Measurements from ENCODE around the gene RXFP1. TPM values are rescaled to one million over a fixed set of nuclear protein-coding genes. Genes with fewer than 3 reads are reported as not detected.

Gene RXFP1
- total RNA-seq, 1 experiment from 2014 or later: 0.48 TPM

DNA sequence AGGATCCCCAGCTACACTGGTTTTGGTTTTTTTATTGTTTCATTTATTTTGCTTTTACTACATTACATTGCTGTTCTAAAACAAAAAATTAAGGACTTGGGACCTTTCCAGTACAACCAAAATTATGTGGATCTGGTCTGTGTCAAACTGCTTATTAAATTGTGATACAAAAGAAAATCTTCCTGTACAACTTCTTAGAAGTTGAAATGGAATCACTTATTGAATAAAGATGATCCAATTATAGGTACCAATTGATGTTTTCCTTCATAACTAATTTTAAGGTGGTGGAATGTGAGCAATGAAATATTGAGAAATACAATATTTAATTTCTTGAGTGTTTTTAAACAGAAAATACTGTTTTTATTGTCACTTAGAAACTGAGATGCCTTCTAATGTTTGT is 82.7 kb downstream of the RXFP1 start:
- Mint-ChIP-seq H3K4me1 (0 out of 2 replicates have a peak, but pooled peaks cover 4% of the 10 kb centered on the region), H3K27me3 (ENCODE audit: low read depth) (no peaks in the 10 kb centered on the region), H3K36me3 (no peaks in the 10 kb centered on the region), H3K27ac (no peak overlapping the region), H3K4me3 (no peak overlapping the region), H3K9me3 (no peaks in the 10 kb centered on the region)
- ChIA-PET POLR2A (no interaction called here), CTCF (no interaction called here)
- DNase-seq (ENCODE audit: low spot score) (no peak), ATAC-seq (no peak)
- TF ChIP-seq, protein P1, sequence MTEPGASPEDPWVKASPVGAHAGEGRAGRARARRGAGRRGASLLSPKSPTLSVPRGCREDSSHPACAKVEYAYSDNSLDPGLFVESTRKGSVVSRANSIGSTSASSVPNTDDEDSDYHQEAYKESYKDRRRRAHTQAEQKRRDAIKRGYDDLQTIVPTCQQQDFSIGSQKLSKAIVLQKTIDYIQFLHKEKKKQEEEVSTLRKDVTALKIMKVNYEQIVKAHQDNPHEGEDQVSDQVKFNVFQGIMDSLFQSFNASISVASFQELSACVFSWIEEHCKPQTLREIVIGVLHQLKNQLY (CRISPR knock-in tag; IDR thresholded peaks at IDR 0.05): no peak
- TF ChIP-seq ZNF416 (CRISPR knock-in tag; IDR thresholded peaks at IDR 0.05) (no peak), JUN (CRISPR knock-in tag; IDR thresholded peaks at IDR 0.05) (no peak), ZNF219 (CRISPR knock-in tag; IDR thresholded peaks at IDR 0.05; ENCODE audit: borderline replicate concordance) (no peak), FOXP1 (CRISPR knock-in tag; IDR thresholded peaks at IDR 0.05; ENCODE audit: borderline replicate concordance) (no peak), ZNF671 (CRISPR knock-in tag; IDR thresholded peaks at IDR 0.05) (no peak), CREM (CRISPR knock-in tag; IDR thresholded peaks at IDR 0.05) (no peak), GRHL2 (CRISPR knock-in tag; IDR thresholded peaks at IDR 0.05; ENCODE audit: insufficient replicate concordance, severe bottlenecking) (no peak), FOXJ3 (CRISPR knock-in tag; IDR thresholded peaks at IDR 0.05; ENCODE audit: borderline replicate concordance) (no peak)
- TF ChIP-seq, protein P2, sequence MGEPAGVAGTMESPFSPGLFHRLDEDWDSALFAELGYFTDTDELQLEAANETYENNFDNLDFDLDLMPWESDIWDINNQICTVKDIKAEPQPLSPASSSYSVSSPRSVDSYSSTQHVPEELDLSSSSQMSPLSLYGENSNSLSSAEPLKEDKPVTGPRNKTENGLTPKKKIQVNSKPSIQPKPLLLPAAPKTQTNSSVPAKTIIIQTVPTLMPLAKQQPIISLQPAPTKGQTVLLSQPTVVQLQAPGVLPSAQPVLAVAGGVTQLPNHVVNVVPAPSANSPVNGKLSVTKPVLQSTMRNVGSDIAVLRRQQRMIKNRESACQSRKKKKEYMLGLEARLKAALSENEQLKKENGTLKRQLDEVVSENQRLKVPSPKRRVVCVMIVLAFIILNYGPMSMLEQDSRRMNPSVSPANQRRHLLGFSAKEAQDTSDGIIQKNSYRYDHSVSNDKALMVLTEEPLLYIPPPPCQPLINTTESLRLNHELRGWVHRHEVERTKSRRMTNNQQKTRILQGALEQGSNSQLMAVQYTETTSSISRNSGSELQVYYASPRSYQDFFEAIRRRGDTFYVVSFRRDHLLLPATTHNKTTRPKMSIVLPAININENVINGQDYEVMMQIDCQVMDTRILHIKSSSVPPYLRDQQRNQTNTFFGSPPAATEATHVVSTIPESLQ (CRISPR knock-in tag; IDR thresholded peaks at IDR 0.05): no peak
- TF ChIP-seq, protein P3, sequence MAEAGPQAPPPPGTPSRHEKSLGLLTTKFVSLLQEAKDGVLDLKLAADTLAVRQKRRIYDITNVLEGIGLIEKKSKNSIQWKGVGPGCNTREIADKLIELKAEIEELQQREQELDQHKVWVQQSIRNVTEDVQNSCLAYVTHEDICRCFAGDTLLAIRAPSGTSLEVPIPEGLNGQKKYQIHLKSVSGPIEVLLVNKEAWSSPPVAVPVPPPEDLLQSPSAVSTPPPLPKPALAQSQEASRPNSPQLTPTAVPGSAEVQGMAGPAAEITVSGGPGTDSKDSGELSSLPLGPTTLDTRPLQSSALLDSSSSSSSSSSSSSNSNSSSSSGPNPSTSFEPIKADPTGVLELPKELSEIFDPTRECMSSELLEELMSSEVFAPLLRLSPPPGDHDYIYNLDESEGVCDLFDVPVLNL (CRISPR knock-in tag; IDR thresholded peaks at IDR 0.05; ENCODE audit: borderline replicate concordance, low read depth): no peak
- TF ChIP-seq, protein P4, sequence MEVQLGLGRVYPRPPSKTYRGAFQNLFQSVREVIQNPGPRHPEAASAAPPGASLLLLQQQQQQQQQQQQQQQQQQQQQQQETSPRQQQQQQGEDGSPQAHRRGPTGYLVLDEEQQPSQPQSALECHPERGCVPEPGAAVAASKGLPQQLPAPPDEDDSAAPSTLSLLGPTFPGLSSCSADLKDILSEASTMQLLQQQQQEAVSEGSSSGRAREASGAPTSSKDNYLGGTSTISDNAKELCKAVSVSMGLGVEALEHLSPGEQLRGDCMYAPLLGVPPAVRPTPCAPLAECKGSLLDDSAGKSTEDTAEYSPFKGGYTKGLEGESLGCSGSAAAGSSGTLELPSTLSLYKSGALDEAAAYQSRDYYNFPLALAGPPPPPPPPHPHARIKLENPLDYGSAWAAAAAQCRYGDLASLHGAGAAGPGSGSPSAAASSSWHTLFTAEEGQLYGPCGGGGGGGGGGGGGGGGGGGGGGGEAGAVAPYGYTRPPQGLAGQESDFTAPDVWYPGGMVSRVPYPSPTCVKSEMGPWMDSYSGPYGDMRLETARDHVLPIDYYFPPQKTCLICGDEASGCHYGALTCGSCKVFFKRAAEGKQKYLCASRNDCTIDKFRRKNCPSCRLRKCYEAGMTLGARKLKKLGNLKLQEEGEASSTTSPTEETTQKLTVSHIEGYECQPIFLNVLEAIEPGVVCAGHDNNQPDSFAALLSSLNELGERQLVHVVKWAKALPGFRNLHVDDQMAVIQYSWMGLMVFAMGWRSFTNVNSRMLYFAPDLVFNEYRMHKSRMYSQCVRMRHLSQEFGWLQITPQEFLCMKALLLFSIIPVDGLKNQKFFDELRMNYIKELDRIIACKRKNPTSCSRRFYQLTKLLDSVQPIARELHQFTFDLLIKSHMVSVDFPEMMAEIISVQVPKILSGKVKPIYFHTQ (CRISPR knock-in tag; IDR thresholded peaks at IDR 0.05): no peak
- TF ChIP-seq, protein P5, sequence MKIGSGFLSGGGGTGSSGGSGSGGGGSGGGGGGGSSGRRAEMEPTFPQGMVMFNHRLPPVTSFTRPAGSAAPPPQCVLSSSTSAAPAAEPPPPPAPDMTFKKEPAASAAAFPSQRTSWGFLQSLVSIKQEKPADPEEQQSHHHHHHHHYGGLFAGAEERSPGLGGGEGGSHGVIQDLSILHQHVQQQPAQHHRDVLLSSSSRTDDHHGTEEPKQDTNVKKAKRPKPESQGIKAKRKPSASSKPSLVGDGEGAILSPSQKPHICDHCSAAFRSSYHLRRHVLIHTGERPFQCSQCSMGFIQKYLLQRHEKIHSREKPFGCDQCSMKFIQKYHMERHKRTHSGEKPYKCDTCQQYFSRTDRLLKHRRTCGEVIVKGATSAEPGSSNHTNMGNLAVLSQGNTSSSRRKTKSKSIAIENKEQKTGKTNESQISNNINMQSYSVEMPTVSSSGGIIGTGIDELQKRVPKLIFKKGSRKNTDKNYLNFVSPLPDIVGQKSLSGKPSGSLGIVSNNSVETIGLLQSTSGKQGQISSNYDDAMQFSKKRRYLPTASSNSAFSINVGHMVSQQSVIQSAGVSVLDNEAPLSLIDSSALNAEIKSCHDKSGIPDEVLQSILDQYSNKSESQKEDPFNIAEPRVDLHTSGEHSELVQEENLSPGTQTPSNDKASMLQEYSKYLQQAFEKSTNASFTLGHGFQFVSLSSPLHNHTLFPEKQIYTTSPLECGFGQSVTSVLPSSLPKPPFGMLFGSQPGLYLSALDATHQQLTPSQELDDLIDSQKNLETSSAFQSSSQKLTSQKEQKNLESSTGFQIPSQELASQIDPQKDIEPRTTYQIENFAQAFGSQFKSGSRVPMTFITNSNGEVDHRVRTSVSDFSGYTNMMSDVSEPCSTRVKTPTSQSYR (CRISPR knock-in tag; IDR thresholded peaks at IDR 0.05): no peak
- TF ChIP-seq, protein P6, sequence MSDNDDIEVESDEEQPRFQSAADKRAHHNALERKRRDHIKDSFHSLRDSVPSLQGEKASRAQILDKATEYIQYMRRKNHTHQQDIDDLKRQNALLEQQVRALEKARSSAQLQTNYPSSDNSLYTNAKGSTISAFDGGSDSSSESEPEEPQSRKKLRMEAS (CRISPR knock-in tag; IDR thresholded peaks at IDR 0.05): no peak
- TF ChIP-seq, protein P7, sequence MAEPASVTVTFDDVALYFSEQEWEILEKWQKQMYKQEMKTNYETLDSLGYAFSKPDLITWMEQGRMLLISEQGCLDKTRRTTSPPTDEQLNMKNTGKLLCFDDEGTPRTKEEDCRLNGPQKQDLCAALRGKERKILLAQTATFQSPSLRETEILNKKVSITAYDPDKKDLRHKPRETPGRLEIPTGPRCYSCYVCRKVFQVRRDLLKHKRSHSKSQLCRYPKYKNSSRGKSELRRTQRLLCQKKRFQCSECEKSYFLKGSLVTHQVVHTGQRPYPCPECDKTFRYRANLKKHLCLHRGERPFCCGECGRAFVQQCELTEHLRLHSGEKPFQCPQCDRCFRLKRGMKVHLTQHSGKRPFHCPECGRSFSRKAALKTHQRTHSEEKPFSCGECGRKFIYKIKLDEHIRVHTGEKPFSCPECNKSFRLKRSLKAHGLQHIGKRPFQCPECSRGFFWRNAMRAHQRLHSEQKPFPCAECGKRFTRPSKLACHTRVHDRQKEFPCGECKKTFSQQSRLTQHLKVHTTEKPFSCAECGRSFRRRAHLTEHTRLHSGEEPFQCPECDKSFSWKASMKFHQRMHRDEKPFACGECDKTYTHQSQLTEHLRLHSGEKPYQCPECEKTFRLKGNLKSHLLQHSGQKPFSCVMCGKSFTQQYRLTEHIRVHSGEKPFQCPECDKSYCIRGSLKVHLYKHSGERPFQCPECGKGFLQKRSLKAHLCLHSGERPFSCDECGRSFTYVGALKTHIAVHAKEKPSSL (CRISPR knock-in tag; conservative IDR thresholded peaks at IDR 0.05): no peak

Measured in WTC11 (cell line).